ENCODE results near the gene RSPO1. TPM values are rescaled to one million over a fixed set of nuclear protein-coding genes. Genes with fewer than 3 reads are reported as not detected.

RSPO1 gene
- total RNA-seq, 2 experiments from 2014 or later, result not detected

DNA sequence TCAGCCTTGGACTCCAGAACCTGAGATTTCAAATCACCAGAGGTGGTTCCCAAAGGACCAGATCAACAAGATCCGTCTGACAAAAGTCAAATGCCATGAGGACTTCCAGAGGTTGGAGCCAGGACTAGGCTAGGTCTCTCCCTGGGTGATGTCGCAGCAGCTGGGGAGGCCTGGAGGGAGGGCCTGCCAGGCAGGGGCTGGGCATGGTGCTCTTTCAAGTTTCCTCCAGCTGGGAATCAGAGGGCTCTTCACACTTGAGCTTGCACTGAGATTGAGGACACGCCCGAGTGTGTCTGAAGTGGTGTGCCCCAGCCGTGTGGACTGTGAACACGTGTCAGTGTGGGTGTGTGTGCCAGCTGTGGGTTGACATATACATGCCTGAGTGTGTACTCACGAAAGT lies 21.3 kb upstream of the RSPO1 start:
- no peak overlapping the region for H3K4me3 ChIP-seq (ENCODE audit: low read depth, low read length, poor library complexity, severe bottlenecking)
- TF ChIP-seq EZH2phosphoT487 (IDR thresholded peaks at IDR 0.05; ENCODE audit: borderline replicate concordance, low read depth, low read length), result no peak
- TF ChIP-seq, protein P1, sequence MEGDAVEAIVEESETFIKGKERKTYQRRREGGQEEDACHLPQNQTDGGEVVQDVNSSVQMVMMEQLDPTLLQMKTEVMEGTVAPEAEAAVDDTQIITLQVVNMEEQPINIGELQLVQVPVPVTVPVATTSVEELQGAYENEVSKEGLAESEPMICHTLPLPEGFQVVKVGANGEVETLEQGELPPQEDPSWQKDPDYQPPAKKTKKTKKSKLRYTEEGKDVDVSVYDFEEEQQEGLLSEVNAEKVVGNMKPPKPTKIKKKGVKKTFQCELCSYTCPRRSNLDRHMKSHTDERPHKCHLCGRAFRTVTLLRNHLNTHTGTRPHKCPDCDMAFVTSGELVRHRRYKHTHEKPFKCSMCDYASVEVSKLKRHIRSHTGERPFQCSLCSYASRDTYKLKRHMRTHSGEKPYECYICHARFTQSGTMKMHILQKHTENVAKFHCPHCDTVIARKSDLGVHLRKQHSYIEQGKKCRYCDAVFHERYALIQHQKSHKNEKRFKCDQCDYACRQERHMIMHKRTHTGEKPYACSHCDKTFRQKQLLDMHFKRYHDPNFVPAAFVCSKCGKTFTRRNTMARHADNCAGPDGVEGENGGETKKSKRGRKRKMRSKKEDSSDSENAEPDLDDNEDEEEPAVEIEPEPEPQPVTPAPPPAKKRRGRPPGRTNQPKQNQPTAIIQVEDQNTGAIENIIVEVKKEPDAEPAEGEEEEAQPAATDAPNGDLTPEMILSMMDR (conservative IDR thresholded peaks at IDR 0.05; ENCODE audit: low read length), result no peak
- DNase-seq (ENCODE audit: low spot score), result no peak
- H3K9me3 ChIP-seq (ENCODE audit: low read length), result no peaks in the 10 kb centered on the region
- intact Hi-C loops (cut with micrococcal nuclease; ENCODE audit: unreplicated experiment), result no loop called here
- H3K36me3 ChIP-seq (ENCODE audit: insufficient read depth, low read length), result no peaks in the 10 kb centered on the region
- no peak overlapping the region for H3K4me2 ChIP-seq (ENCODE audit: low read length)
- BruUV-seq (replicated peaks), result no TSS peak
- H2AFZ ChIP-seq (ENCODE audit: low read length), result no peak overlapping the region
- CTCF ChIA-PET (ENCODE audit: unreplicated experiment), result interaction anchor here (0.6 kb wide), 1 partner anchor 220 kb away, joined by 3 read pairs; no protein-coding TSS in a partner anchor
- H4K20me1 ChIP-seq (ENCODE audit: insufficient read depth, low read length), result no peaks in the 10 kb centered on the region
- H3K4me1 ChIP-seq (ENCODE audit: insufficient read depth, low read length, poor library complexity, severe bottlenecking), result no peaks in the 10 kb centered on the region
- POLR2A ChIA-PET, result no interaction called here
- H3K79me2 ChIP-seq (ENCODE audit: insufficient read depth, low read depth, low read length), result no peaks in the 10 kb centered on the region
- no peaks in the 10 kb centered on the region for H3K9me2 ChIP-seq (ENCODE audit: insufficient read depth, low read length)
- no peak overlapping the region for H3K27ac ChIP-seq (ENCODE audit: low read depth, low read length, poor library complexity, severe bottlenecking)

GRCh38 chr1:37655274-37655673 lies 20.6 kb upstream of the RSPO1 start:
- Histone ChIP-seq H2AFZ (ENCODE audit: low read length) (no peak overlapping the region), H3K4me2 (ENCODE audit: low read length) (no peak overlapping the region), H3K9me3 (ENCODE audit: low read length) (no peaks in the 10 kb centered on the region), H3K4me3 (ENCODE audit: low read depth, low read length, poor library complexity, severe bottlenecking) (no peak overlapping the region), H3K9me2 (ENCODE audit: insufficient read depth, low read length) (no peaks in the 10 kb centered on the region), H3K36me3 (ENCODE audit: insufficient read depth, low read length) (no peaks in the 10 kb centered on the region), H3K79me2 (ENCODE audit: insufficient read depth, low read depth, low read length) (no peaks in the 10 kb centered on the region), H3K27ac (ENCODE audit: low read depth, low read length, poor library complexity, severe bottlenecking) (no peak overlapping the region), H3K4me1 (ENCODE audit: insufficient read depth, low read length, poor library complexity, severe bottlenecking) (no peaks in the 10 kb centered on the region), H4K20me1 (ENCODE audit: insufficient read depth, low read length) (no peaks in the 10 kb centered on the region)
- BruUV-seq (replicated peaks), result no TSS peak
- ChIA-PET CTCF (ENCODE audit: unreplicated experiment) (no interaction called here), POLR2A (interaction anchor here (0.7 kb wide), 1 partner anchor 63 kb away, joined by 4 read pairs; no protein-coding TSS in a partner anchor)
- TF ChIP-seq, protein P1 (conservative IDR thresholded peaks at IDR 0.05; ENCODE audit: low read length), result no peak
- no peak for TF ChIP-seq EZH2phosphoT487 (IDR thresholded peaks at IDR 0.05; ENCODE audit: borderline replicate concordance, low read depth, low read length)
- DNase-seq (ENCODE audit: low spot score), result no peak
- intact Hi-C loops (cut with micrococcal nuclease; ENCODE audit: unreplicated experiment), result no loop called here

DNA sequence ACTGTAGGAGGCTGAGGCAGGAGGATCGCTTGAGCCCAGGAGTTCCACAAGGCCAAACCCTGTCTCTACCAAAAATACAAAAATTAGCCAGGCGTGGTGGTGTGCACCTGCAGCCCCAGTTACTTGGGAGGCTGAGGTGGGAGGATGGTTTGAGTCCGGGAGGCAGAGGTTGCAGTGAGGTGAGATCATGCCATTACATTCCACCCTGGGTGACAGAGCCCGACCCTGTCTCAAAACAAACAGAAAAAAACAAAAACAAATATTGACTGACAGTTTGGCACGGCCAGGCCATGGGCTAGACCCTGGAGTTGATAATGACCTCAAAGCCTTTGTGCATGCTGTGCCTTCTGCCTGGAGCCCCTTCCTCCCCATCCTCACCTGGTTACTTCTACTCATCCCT lies 19.2 kb upstream of the RSPO1 start:
- no peaks in the 10 kb centered on the region for H3K9me3 ChIP-seq (ENCODE audit: low read length)
- no TSS peak for BruUV-seq (replicated peaks)
- H3K36me3 ChIP-seq (ENCODE audit: insufficient read depth, low read length), result no peaks in the 10 kb centered on the region
- no peak overlapping the region for H3K27ac ChIP-seq (ENCODE audit: low read depth, low read length, poor library complexity, severe bottlenecking)
- CTCF ChIA-PET (ENCODE audit: unreplicated experiment), result no interaction called here
- DNase-seq (ENCODE audit: low spot score), result no peak
- TF ChIP-seq EZH2phosphoT487 (IDR thresholded peaks at IDR 0.05; ENCODE audit: borderline replicate concordance, low read depth, low read length), result no peak
- TF ChIP-seq, protein P1 (conservative IDR thresholded peaks at IDR 0.05; ENCODE audit: low read length), result no peak
- no peak overlapping the region for H3K4me2 ChIP-seq (ENCODE audit: low read length)
- H2AFZ ChIP-seq (ENCODE audit: low read length), result no peak overlapping the region
- POLR2A ChIA-PET, result no interaction called here
- intact Hi-C loops (cut with micrococcal nuclease; ENCODE audit: unreplicated experiment), result no loop called here
- no peaks in the 10 kb centered on the region for H4K20me1 ChIP-seq (ENCODE audit: insufficient read depth, low read length)
- no peaks in the 10 kb centered on the region for H3K4me1 ChIP-seq (ENCODE audit: insufficient read depth, low read length, poor library complexity, severe bottlenecking)
- no peaks in the 10 kb centered on the region for H3K79me2 ChIP-seq (ENCODE audit: insufficient read depth, low read depth, low read length)
- H3K4me3 ChIP-seq (ENCODE audit: low read depth, low read length, poor library complexity, severe bottlenecking), result no peak overlapping the region
- H3K9me2 ChIP-seq (ENCODE audit: insufficient read depth, low read length), result no peaks in the 10 kb centered on the region

Data from OCI-LY7 (cell line).